Measurements from ENCODE around the gene E4F1.

- TF ChIP-seq, protein P1, sequence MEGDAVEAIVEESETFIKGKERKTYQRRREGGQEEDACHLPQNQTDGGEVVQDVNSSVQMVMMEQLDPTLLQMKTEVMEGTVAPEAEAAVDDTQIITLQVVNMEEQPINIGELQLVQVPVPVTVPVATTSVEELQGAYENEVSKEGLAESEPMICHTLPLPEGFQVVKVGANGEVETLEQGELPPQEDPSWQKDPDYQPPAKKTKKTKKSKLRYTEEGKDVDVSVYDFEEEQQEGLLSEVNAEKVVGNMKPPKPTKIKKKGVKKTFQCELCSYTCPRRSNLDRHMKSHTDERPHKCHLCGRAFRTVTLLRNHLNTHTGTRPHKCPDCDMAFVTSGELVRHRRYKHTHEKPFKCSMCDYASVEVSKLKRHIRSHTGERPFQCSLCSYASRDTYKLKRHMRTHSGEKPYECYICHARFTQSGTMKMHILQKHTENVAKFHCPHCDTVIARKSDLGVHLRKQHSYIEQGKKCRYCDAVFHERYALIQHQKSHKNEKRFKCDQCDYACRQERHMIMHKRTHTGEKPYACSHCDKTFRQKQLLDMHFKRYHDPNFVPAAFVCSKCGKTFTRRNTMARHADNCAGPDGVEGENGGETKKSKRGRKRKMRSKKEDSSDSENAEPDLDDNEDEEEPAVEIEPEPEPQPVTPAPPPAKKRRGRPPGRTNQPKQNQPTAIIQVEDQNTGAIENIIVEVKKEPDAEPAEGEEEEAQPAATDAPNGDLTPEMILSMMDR (conservative IDR thresholded peaks at IDR 0.05 in 1 of 2, IDR thresholded peaks at IDR 0.05 in 1 of 2; ENCODE audit: extremely low read depth in 1 of 2, insufficient read depth in 1 of 2, low read depth in 1 of 2, low read length in 2 of 2): no peak
- no peak for TF ChIP-seq EZH2 (IDR thresholded peaks at IDR 0.05; ENCODE audit: borderline replicate concordance, low read length)
Measured at GRCh38 chr16:2189252-2189893, 34.0 kb upstream of the E4F1 start.
